Ascending aorta (tissue), 2 donors: ENCODE data around the gene ARHGAP15. TPM values are rescaled to one million over a fixed set of nuclear protein-coding genes. Genes with fewer than 3 reads are reported as not detected.

Source experiments
- DNase-seq, 2 donors: peaks; one replicate each; pipeline ENCODE4 v3.0.0-alpha.2; 2019; ENCODE audit warnings: low spot score in 2 of 2
- H3K27ac ChIP-seq, 2 donors: fragments of 200-600 bp; sonication (generic); one replicate each; pipeline ENCODE4 v1.5.1; 2016 to 2017; ENCODE audit warnings: mild to moderate bottlenecking in 1 of 2
- H3K27me3 ChIP-seq: fragments of 200-600 bp; sonication (generic); one replicate; pipeline ENCODE4 v1.5.1; 2017
- H3K36me3 ChIP-seq, 2 donors: fragments of 200-600 bp; sonication (generic); one replicate each; pipeline ENCODE4 v1.5.1; 2016
- H3K4me1 ChIP-seq, 2 donors: fragments of 200-600 bp; sonication (generic); one replicate each; pipeline ENCODE4 v1.5.1; 2016 to 2017; ENCODE audit warnings: mild to moderate bottlenecking in 1 of 2
- H3K4me3 ChIP-seq, 2 donors: fragments of 200-600 bp; sonication (generic); one replicate each; pipeline ENCODE4 v1.5.1; 2016 to 2017; ENCODE audit warnings: mild to moderate bottlenecking in 1 of 2
- H3K9me3 ChIP-seq, 2 donors: fragments of 200-600 bp; sonication (generic); one replicate each; pipeline ENCODE4 v1.5.1; 2016
- CTCF ChIP-seq, 3 experiments: fragments of 200-600 bp in 2 of 3; fragments of 450-650 bp in 1 of 3; sonication (generic) in 2 of 3; IDR thresholded peaks; one replicate each; pipeline ENCODE4 v1.5.1; 2016 to 2019; ENCODE audit warnings: antibody characterized with exemption in 3 of 3, mild to moderate bottlenecking in 1 of 3, moderate library complexity in 1 of 3
- intact Hi-C: fragments of 100-400 bp; cut with DNase I; formaldehyde crosslinking; loops from one replicate; pipeline ENCODE4 v1.15.1; 2023
- total RNA-seq: library from RNA; depleted of rRNA; stranded (reverse); fragments of >200 nt; gene quantifications from one replicate; pipeline ENCODE4 v1.1.0, GENCODE V29; 2016

Gene ARHGAP15
- total RNA-seq, 1 donor from 2014 or later, result 1.4 TPM

- DNase-seq, result no peak
- no peak overlapping the region for H3K27ac ChIP-seq
- TF ChIP-seq CTCF (IDR thresholded peaks at IDR 0.05), result no peak
- intact Hi-C loops, result no loop called here
- no peaks in the 10 kb centered on the region for H3K4me1 ChIP-seq
- no peaks in the 10 kb centered on the region for H3K36me3 ChIP-seq
- peaks cover 0 to 8% of the 10 kb centered on the region in 2 donors for H3K9me3 ChIP-seq
- no peaks in the 10 kb centered on the region for H3K27me3 ChIP-seq
- H3K4me3 ChIP-seq, result no peak overlapping the region
Measured at GRCh38 chr2:143652692-143653091, 523.5 kb downstream of the ARHGAP15 start.

- Histone ChIP-seq H3K27me3 (no peaks in the 10 kb centered on the region), H3K4me1 (no peaks in the 10 kb centered on the region), H3K27ac (no peak overlapping the region), H3K4me3 (no peak overlapping the region), H3K9me3 (no peaks in the 10 kb centered on the region), H3K36me3 (no peaks in the 10 kb centered on the region)
- no peak for DNase-seq
- intact Hi-C loops, result no loop called here
- TF ChIP-seq CTCF (IDR thresholded peaks at IDR 0.05), result no peak
Measured at GRCh38 chr2:143668234-143668633, 539.0 kb downstream of the ARHGAP15 start.

- TF ChIP-seq CTCF (IDR thresholded peaks at IDR 0.05), result no peak
- intact Hi-C loops, result no loop called here
- H3K36me3 ChIP-seq, result no peaks in the 10 kb centered on the region
- no peaks in the 10 kb centered on the region for H3K9me3 ChIP-seq
- H3K27ac ChIP-seq, result no peak overlapping the region
- no peaks in the 10 kb centered on the region for H3K4me1 ChIP-seq
- H3K27me3 ChIP-seq, result no peaks in the 10 kb centered on the region
- H3K4me3 ChIP-seq, result no peak overlapping the region
- DNase-seq, result no peak
Measured at GRCh38 chr2:143674051-143674450, 544.8 kb downstream of the ARHGAP15 start.

- no peak for DNase-seq
- H3K27me3 ChIP-seq, result no peaks in the 10 kb centered on the region
- H3K36me3 ChIP-seq, result no peaks in the 10 kb centered on the region
- H3K4me3 ChIP-seq, result no peak overlapping the region
- no peaks in the 10 kb centered on the region for H3K9me3 ChIP-seq
- no peaks in the 10 kb centered on the region for H3K4me1 ChIP-seq
- intact Hi-C loops, result no loop called here
- no peak for TF ChIP-seq CTCF (IDR thresholded peaks at IDR 0.05)
- no peak overlapping the region for H3K27ac ChIP-seq
Measured at GRCh38 chr2:143675021-143675420, 545.8 kb downstream of the ARHGAP15 start.

- Histone ChIP-seq H3K4me3 (no peak overlapping the region), H3K36me3 (no peaks in the 10 kb centered on the region), H3K9me3 (no peaks in the 10 kb centered on the region), H3K27me3 (no peaks in the 10 kb centered on the region), H3K27ac (no peak overlapping the region), H3K4me1 (no peaks in the 10 kb centered on the region)
- intact Hi-C loops, result no loop called here
- TF ChIP-seq CTCF (IDR thresholded peaks at IDR 0.05), result no peak
- DNase-seq, result no peak
Measured at GRCh38 chr2:143679617-143680016, 550.4 kb downstream of the ARHGAP15 start.

GRCh38 chr2:143680885-143681405 is 551.7 kb downstream of the ARHGAP15 start:
- H3K27me3 ChIP-seq, result no peaks in the 10 kb centered on the region
- DNase-seq, result no peak
- H3K9me3 ChIP-seq, result no peaks in the 10 kb centered on the region
- no peak overlapping the region for H3K27ac ChIP-seq
- no peaks in the 10 kb centered on the region for H3K36me3 ChIP-seq
- no peak overlapping the region for H3K4me3 ChIP-seq
- TF ChIP-seq CTCF (IDR thresholded peaks at IDR 0.05), result no peak
- intact Hi-C loops, result no loop called here
- H3K4me1 ChIP-seq, result no peaks in the 10 kb centered on the region
